Prostate gland (tissue), 2 donors: ENCODE measurements around the gene C1orf167. TPM values are rescaled to one million over a fixed set of nuclear protein-coding genes. Genes with fewer than 3 reads are reported as not detected.

Experiments
- DNase-seq: peaks from one replicate; pipeline ENCODE4 v3.0.0-alpha.2; 2019; ENCODE audit warnings: low spot score
- H3K27ac ChIP-seq, 2 donors: fragments of 200-600 bp; sonication (generic); 2 replicates each; pipeline ENCODE4 v1.5.1; 2017 to 2019
- H3K27me3 ChIP-seq: fragments of 200-600 bp; sonication (generic); replicated peaks from 2 replicates; pipeline ENCODE4 v1.5.1; 2019; ENCODE audit not compliant: insufficient read depth
- H3K36me3 ChIP-seq, 2 donors: fragments of 200-600 bp; sonication (generic); 1 replicate in 1 of 2; 2 replicates in 1 of 2; pipeline versions ENCODE4 v1.5.1 to v1.8.1; 2017 to 2019
- H3K4me1 ChIP-seq: fragments of 200-600 bp; sonication (generic); replicated peaks from 2 replicates; pipeline ENCODE4 v1.5.1; 2019
- H3K4me3 ChIP-seq, 2 donors: fragments of 200-600 bp; sonication (generic); 2 replicates each; pipeline ENCODE4 v1.5.1; 2017 to 2019
- H3K9me3 ChIP-seq: fragments of 200-600 bp; sonication (generic); 2 replicates; pipeline ENCODE4 v1.5.1; 2017
- POLR2A ChIP-seq: fragments of 450-650 bp; IDR thresholded peaks from one replicate; pipeline ENCODE4 v1.6.1; 2016; ENCODE audit warnings: antibody characterized with exemption, mild to moderate bottlenecking
- POLR2AphosphoS5 ChIP-seq: sonication (generic); formaldehyde crosslinking; IDR thresholded peaks from one replicate; pipeline ENCODE4 v1.6.1; 2017; ENCODE audit warnings: antibody characterized with exemption
- WGBS: methylation state at CpG from one replicate; pipeline ENCODE4 v1.1.5; 2018; 5-methylcytosine and 5-hydroxymethylcytosine counted together
- intact Hi-C: fragments of 100-400 bp; cut with DNase I; formaldehyde crosslinking; loops from one replicate; pipeline ENCODE4 v1.14.2; 2022
- total RNA-seq, 2 donors: library from RNA; depleted of rRNA; stranded (reverse); fragments of >200 nt; gene quantifications; one replicate each; pipeline ENCODE4 v1.1.0, GENCODE V29; 2016
- TF ChIP-seq, protein P1 (sequence below), 4 experiments: fragments of 200-600 bp in 2 of 4; fragments of 450-650 bp in 2 of 4; sonication (generic) in 2 of 4; IDR thresholded peaks; 1 replicate in 3 of 4; 2 replicates in 1 of 4; pipeline ENCODE4 v1.5.1; 2016 to 2019; ENCODE audit warnings: antibody characterized with exemption in 4 of 4, mild to moderate bottlenecking in 2 of 4, moderate library complexity in 2 of 4

Gene C1orf167
- total RNA-seq, 2 donors from 2014 or later, result 10.0 TPM; not detected in 1

DNA sequence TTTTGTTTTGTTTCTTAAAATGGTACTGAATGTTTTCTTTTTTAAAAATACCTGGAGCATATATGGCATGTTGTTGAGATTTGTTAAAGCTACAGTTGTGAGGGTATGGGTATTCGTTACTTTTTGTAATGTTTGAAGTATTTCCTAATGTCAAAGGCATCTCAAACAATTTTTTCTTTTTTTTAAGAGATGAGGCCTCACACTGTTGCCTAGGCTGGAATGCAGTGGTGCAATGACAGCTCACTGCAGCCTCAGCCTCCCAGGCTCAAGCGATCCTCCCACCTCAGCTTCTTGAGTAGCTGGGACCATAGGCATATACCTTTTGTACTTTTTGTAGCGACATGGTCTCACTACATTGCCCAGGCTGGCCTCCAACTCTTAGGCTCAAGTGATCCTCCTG, 60.1 kb downstream of the C1orf167 start:
- Histone ChIP-seq H3K36me3 (peaks cover 4 to 7% of the 10 kb centered on the region in 2 donors), H3K4me1 (no peaks in the 10 kb centered on the region), H3K27me3 (no peaks in the 10 kb centered on the region), H3K27ac (no peak overlapping the region), H3K4me3 (no peak overlapping the region), H3K9me3 (no peaks in the 10 kb centered on the region)
- TF ChIP-seq POLR2AphosphoS5 (no peak), POLR2A (no peak)
- TF ChIP-seq, protein P1, sequence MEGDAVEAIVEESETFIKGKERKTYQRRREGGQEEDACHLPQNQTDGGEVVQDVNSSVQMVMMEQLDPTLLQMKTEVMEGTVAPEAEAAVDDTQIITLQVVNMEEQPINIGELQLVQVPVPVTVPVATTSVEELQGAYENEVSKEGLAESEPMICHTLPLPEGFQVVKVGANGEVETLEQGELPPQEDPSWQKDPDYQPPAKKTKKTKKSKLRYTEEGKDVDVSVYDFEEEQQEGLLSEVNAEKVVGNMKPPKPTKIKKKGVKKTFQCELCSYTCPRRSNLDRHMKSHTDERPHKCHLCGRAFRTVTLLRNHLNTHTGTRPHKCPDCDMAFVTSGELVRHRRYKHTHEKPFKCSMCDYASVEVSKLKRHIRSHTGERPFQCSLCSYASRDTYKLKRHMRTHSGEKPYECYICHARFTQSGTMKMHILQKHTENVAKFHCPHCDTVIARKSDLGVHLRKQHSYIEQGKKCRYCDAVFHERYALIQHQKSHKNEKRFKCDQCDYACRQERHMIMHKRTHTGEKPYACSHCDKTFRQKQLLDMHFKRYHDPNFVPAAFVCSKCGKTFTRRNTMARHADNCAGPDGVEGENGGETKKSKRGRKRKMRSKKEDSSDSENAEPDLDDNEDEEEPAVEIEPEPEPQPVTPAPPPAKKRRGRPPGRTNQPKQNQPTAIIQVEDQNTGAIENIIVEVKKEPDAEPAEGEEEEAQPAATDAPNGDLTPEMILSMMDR (IDR thresholded peaks at IDR 0.05), result no peak
- WGBS, result 90% methylated on average over 3 of the region's 3 CpGs
- DNase-seq, result no peak
- intact Hi-C loops, result no loop called here

DNA sequence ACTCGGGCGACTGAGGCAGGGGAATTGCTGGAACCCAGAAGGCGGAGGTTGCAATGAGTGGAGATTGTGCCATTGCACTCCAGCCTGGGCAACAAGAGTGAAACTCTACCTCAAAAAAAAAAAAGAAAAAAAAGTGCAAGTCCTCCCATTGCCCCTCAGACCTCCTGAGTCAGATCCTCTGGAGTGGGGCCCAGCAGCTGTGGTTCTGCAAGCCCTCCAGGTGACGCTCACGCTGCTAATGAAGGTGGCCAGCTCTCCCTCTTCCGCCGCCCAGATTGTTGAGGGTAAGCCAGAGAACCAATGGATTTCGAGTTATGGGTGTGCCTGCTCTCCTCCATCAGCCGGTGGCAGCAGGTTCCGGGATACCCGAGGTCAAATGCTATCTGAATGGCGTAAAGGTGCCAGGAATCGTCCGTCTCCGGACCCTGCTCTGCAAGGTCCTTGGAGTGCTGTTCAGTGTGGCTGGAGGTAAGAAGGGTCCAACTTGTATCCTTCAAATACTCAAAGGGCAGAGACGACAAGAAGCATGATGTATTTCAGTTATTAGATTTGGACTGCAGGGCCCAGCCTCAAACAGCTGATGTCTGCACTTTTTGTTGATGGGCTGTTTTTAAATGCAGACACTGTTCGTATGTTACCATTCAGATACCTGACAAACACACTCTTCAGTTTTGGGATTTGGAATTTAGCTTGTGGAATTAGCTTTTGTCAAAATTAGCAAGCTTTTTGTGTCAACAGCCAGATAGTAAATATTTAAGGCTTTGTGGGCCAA, 61.6 kb downstream of the C1orf167 start:
- Histone ChIP-seq H3K27me3 (no peaks in the 10 kb centered on the region), H3K27ac (no peak overlapping the region), H3K4me1 (no peaks in the 10 kb centered on the region), H3K4me3 (no peak overlapping the region), H3K36me3 (peaks cover 13 to 18% of the 10 kb centered on the region in 2 donors), H3K9me3 (no peaks in the 10 kb centered on the region)
- intact Hi-C loops, result no loop called here
- 91% methylated on average over 17 of the region's 17 CpGs for WGBS
- no peak for DNase-seq
- TF ChIP-seq, protein P1 (IDR thresholded peaks at IDR 0.05), result no peak
- TF ChIP-seq POLR2AphosphoS5, result no peak
- TF ChIP-seq POLR2A, result no peak

DNA sequence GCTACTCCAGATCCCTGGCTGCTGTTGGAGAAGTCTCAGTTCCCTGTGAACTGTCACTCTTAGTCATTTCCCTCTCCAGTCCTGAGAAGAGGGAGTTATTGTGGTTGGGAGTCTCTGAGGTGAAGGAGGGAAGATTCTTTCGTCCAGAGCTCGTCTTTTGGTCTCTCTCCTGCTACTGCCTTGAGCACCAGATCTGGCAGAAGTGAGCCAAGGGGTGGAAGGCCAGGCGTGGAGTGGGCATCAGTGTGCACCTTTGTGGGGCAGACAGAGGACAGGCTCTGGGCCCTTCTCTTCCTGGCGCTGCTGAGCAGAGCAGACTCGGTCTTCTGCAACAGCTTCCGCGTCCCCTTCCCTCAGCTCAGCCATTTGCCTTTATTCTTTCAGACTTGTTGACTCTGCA, 63.1 kb downstream of the C1orf167 start:
- peaks cover 14 to 27% of the 10 kb centered on the region in 2 donors for H3K36me3 ChIP-seq
- no peaks in the 10 kb centered on the region for H3K4me1 ChIP-seq
- intact Hi-C loops, result no loop called here
- no peaks in the 10 kb centered on the region for H3K27me3 ChIP-seq
- no peaks in the 10 kb centered on the region for H3K9me3 ChIP-seq
- H3K27ac ChIP-seq, result no peak overlapping the region
- no peak for DNase-seq
- H3K4me3 ChIP-seq, result no peak overlapping the region
- TF ChIP-seq POLR2A (no peak), POLR2AphosphoS5 (no peak)
- TF ChIP-seq, protein P1 (IDR thresholded peaks at IDR 0.05), result no peak
- 90% methylated on average over 7 of the region's 7 CpGs for WGBS

DNA sequence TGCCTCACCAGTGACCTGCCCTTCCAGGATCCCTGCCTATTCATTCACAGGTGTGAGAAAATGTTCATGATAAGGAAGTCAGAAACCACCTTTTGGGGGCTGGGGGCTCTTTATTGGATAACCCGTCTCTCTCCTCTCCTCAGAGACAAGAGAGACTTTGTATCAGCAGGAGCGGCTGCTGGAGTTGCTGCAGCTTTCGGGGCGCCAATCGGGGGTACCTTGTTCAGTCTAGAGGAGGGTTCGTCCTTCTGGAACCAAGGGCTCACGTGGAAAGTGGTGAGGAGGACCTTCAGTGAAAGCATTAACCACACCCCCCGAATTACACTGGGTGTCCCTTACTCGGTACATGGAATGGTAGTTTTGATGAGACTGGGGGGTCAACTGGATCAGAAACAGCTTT, 65.0 kb downstream of the C1orf167 start:
- DNase-seq, result no peak
- H3K9me3 ChIP-seq, result no peaks in the 10 kb centered on the region
- H3K4me1 ChIP-seq, result no peaks in the 10 kb centered on the region
- H3K27me3 ChIP-seq, result no peaks in the 10 kb centered on the region
- intact Hi-C loops, result no loop called here
- H3K27ac ChIP-seq, result no peak overlapping the region
- TF ChIP-seq POLR2AphosphoS5, result no peak
- TF ChIP-seq, protein P1 (IDR thresholded peaks at IDR 0.05), result no peak
- no peak for TF ChIP-seq POLR2A
- 92% methylated on average over 9 of the region's 9 CpGs for WGBS
- H3K4me3 ChIP-seq, result no peak overlapping the region
- peaks cover 14 to 27% of the 10 kb centered on the region in 2 donors for H3K36me3 ChIP-seq

DNA sequence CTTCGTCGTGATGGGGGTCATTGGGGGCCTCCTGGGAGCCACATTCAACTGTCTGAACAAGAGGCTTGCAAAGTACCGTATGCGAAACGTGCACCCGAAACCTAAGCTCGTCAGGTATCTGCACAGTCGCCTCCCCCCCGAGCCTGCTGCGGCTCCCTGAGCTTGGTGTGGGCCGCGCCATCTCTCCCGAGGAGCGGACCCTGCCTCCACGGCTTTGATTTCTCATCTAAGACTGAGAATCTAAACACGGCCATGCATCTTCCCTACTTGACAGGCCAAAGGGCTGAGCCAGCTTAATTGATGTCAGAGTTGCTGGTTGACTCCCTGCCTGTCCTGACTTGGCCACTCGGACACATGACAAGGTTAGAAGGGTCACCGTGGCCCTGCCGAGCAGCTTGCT, 66.5 kb downstream of the C1orf167 start:
- no peak for DNase-seq
- Histone ChIP-seq H3K27me3 (no peaks in the 10 kb centered on the region), H3K4me1 (no peaks in the 10 kb centered on the region), H3K9me3 (no peaks in the 10 kb centered on the region), H3K4me3 (no peak overlapping the region), H3K36me3 (peaks cover 18 to 27% of the 10 kb centered on the region in 2 donors), H3K27ac (no peak overlapping the region)
- 97% methylated on average over 19 of the region's 19 CpGs for WGBS
- intact Hi-C loops, result no loop called here
- TF ChIP-seq POLR2AphosphoS5, result no peak
- TF ChIP-seq POLR2A, result no peak
- TF ChIP-seq, protein P1 (IDR thresholded peaks at IDR 0.05), result no peak
